RKO (cell line): ENCODE data around the gene CFAP100.

ENCODE experiments used
- DNase-seq: peaks from one replicate; pipeline ENCODE4 v3.0.0-alpha.2; 2016; ENCODE audit warnings: low spot score

Gene CFAP100

GRCh38 chr3:126442094-126442855 lies 47.6 kb downstream of the CFAP100 start:
- no peak for DNase-seq

GRCh38 chr3:126442856-126443242 lies 48.1 kb downstream of the CFAP100 start:
- DNase-seq: no peak

GRCh38 chr3:126445506-126445905 lies 50.8 kb downstream of the CFAP100 start:
- DNase-seq: no peak

- DNase-seq: no peak
Measured at GRCh38 chr3:126446301-126446700, 51.6 kb downstream of the CFAP100 start.

GRCh38 chr3:126446791-126447190 lies 52.1 kb downstream of the CFAP100 start:
- DNase-seq: no peak

- DNase-seq: no peak
Measured at GRCh38 chr3:126447456-126448106, 52.9 kb downstream of the CFAP100 start.

GRCh38 chr3:126448136-126448892 lies 53.6 kb downstream of the CFAP100 start:
- no peak for DNase-seq

- DNase-seq: no peak
Measured at GRCh38 chr3:126448893-126449180, 54.1 kb downstream of the CFAP100 start.

GRCh38 chr3:126449621-126450051 lies 54.9 kb downstream of the CFAP100 start:
- DNase-seq: no peak

GRCh38 chr3:126450219-126450618 lies 55.5 kb downstream of the CFAP100 start:
- no peak for DNase-seq

GRCh38 chr3:126450744-126451143 lies 56.0 kb downstream of the CFAP100 start:
- DNase-seq: no peak

GRCh38 chr3:126451511-126451910 lies 56.8 kb downstream of the CFAP100 start:
- DNase-seq: no peak

GRCh38 chr3:126452213-126452612 lies 57.5 kb downstream of the CFAP100 start:
- no peak for DNase-seq

GRCh38 chr3:126454025-126454424 lies 59.3 kb downstream of the CFAP100 start:
- no peak for DNase-seq

- DNase-seq: no peak
Measured at GRCh38 chr3:126454437-126455198, 59.9 kb downstream of the CFAP100 start.

GRCh38 chr3:126456211-126456610 lies 61.5 kb downstream of the CFAP100 start:
- DNase-seq: no peak

- DNase-seq: no peak
Measured at GRCh38 chr3:126456766-126457388, 62.2 kb downstream of the CFAP100 start.

GRCh38 chr3:126459111-126459762 lies 64.5 kb downstream of the CFAP100 start:
- DNase-seq: no peak

- DNase-seq: no peak
Measured at GRCh38 chr3:126459763-126460127, 65.0 kb downstream of the CFAP100 start.

- DNase-seq: no peak
Measured at GRCh38 chr3:126460381-126460780, 65.7 kb downstream of the CFAP100 start.

- no peak for DNase-seq
Measured at GRCh38 chr3:126461450-126462070, 66.9 kb downstream of the CFAP100 start.
